Cerebellar nuclear complex (tissue), 1 donor: ENCODE measurements around the gene MAPK1IP1L.
"Not testable (repeated sequence)": the region's sequence is repeated elsewhere in the genome, so short reads cannot be mapped to it uniquely, and the experiment has no call there.

Source experiments
- DNase-seq, 2 experiments: peaks; one replicate each; lab custom pipeline; 2025; lab: John Stamatoyannopoulos, UW

The MAPK1IP1L gene

DNA sequence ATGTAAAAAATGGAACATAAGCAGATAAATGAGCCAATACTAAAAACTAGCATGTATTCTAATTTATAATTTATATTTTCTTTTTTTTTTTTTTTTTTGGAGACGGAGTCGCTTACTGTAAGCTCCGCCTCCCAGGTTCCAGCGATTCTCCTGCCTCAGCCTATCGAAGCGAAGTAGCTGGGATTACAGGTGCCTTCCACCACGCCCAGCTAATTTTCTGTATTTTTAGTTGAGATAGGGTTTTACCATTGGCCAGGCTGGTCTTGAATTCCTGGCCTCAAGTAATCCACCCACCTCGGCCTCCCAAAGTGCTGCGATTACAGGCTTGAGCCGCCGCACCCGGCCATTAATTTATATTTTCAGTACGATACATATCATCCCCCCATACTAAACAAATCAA, 2.7 kb downstream of the MAPK1IP1L start:
- no peak for DNase-seq

DNA sequence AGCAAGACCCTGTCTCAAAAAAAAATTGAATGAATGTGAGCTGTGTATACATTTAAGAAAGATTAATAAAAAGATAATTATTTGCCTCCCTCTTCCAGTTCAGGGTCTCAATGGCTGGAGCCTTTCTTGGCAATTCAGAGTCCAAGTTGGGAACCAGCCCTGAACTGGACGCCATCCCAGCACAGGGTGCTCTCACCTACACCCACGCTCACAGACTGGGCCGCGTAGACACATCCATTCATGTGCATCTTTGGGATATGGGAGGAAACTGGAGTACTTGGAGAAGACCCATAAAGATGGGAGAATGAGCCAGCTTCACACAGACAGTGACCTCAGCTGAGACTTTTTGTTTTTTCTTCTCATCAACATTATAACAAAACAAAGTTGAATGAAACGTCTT, 6.5 kb downstream of the MAPK1IP1L start:
- no peak for DNase-seq

DNA sequence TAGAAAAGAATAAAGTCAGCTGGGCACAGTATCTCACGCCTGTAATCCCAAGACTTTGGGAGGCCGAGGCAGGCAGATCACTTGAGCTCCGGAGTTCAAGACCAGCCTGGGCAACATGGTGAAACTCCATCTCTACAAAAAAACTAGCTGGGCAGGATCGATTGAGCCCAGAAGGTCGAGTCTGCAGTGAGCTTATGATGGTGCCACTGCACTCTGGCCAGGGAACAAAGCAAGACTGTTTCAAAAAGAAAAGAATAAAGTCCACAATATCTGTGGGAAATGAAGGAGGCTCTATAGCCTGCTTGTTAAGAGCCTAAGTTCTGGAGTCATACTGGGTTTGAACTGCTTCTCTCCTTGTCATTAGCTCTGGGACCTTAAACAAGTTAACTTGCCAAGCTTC, 7.9 kb downstream of the MAPK1IP1L start:
- no peak for DNase-seq

DNA sequence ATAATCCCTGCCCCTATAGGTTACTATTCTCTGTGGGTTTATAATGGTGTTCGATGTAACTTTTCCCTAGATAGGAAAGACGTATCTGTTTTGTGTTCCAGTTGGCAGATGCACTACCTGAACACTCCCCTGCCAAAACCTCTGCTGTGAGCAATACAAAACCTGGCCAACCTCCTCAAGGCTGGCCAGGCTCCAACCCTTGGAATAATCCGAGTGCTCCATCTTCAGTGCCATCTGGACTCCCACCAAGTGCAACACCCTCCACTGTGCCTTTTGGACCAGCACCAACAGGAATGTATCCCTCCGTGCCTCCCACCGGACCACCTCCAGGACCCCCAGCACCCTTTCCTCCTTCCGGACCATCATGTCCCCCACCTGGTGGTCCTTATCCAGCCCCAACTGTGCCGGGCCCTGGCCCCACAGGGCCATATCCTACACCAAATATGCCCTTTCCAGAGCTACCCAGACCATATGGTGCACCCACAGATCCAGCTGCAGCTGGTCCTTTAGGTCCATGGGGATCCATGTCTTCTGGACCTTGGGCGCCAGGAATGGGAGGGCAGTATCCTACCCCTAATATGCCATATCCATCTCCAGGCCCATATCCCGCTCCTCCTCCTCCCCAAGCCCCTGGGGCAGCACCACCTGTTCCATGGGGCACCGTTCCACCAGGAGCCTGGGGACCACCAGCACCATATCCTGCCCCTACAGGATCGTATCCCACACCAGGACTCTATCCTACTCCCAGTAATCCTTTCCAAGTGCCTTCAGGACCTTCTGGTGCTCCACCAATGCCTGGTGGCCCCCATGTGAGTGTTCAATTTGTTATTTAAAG, 11.3 kb downstream of the MAPK1IP1L start:
- peak in 1 of 2 experiments; percentile 56 for DNase-seq

DNA sequence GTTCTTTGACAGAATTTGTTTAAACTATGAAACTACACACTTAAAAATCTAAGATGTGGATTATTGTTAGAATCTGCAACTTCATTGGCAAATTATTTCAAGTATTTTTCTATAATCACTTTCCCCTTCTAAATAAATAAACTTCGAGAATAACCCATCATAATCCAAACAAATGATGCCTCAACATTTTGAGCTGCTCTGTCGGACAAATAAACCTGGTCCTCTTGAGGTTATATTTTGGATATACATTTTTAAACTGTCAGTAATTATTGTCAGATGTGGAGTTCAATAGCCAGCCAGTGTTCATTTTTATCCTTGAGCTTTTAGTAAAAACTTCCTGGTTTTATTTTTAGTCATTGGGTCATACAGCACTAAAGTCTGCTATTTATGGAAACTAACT, 13.4 kb downstream of the MAPK1IP1L start:
- DNase-seq, result not testable (repeated sequence)

DNA sequence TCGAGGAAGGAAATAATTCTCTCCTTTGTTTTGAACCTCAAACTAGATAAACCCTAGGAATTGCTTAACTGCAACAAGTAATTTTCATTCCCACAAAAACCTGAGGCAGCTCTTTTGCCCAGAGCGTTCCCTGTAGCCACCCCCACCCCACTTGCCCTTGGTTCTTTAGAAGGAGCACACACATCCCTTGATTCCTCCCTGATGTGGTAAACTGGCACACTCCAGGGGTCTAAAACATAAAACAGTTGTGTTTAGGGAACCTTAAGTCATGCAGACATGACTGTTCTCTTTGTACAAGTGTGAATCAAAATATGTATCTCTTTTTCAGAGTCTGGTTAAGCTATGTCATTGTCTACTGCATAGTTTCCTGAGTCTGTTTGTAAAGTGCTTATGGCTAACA, 14.0 kb downstream of the MAPK1IP1L start:
- no peak for DNase-seq

DNA sequence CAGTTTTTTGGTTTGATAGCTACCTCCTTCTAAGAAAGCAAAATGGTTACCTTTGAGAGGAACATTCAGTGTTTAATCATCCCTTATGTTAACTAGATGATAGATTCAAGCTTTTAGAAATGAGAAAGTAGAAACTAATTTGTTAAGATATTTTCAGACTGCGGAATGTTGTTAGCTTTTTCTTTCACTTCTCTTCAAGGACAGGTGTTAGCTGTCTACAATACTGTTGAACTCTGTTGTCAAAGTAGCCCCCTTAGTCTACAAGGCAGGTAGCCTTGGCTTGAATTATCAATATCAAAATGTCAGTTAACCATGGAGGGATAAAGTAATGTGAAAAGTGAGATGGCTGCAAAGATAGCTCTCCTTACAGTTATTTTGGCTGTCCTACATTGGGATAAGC, 14.8 kb downstream of the MAPK1IP1L start:
- DNase-seq, result no peak

DNA sequence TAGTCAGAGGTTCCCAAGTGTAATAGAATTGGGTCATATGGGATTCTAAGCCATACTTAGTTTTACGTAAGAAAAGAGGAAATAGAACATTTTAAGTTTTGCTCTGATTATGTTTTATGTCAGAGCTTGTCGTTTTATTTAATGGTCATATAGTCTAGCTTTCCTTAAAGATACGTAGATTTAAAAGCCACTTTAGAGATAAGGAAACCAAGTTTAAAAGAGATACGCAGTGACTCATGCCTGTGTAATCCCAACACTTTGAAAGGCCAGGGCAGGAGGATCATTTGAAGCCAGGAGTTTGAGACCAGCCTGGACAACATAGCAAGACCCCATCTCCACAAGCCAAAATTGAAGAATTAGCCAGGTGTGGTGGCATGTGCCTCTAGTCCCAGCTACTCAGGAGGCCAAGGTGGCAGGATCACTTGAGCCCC, 19.5 kb downstream of the MAPK1IP1L start:
- no peak for DNase-seq

DNA sequence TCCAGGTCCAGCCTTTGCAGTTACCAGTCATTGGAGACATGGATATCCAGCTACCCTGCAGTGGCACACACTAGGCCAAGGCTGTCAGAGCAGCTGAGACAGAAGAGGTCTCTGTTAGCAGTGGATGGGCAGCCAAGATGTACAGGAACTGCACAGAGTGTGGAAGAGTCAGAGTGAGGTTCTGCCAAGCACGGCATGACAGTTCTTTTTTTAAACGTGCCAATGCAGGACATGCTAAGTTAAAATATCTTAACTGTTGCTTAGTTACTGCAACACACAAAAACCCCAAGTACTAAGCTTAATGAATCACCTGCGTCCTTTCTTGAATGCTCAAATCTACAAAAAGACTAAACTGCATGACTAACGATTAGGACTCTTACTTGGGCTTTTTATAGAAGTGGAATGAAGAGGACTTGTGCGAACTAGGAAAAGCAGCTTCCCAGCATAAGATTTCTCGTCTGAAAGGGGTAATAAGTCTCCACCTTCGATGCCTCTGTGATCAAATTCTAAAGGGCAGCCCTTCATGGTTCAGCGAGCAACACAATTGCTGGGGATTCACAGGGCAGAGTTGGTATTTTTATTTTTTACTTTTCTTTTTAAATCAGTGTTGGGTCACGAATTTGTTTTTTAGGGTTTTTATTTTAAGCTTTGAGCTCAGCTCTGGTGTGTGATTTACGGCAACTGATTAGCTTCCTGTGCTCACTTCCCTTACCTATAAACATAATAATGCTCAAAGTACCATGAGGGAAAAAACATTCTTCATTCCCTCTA, 20.6 kb downstream of the MAPK1IP1L start:
- peak in 1 of 2 experiments; percentile 26 for DNase-seq

DNA sequence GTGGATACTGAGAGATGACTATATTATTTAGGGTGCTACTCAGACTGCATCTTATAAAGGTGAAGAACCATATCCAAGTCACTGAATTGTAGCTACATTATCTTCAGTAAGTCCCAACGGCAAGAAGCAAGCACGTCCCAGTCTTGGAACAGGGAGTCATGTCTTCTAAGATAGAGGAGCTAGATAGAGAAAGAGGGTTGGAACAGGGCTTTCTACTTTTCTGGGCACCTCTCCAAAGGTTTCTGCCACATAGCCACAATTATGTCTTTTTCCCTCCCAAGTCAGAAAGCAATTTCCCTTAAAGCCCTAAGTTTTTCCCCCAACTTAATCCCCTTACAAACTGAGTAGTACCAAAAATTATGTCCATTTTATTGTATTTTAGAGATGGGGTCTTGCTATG, 22.4 kb downstream of the MAPK1IP1L start:
- no peak for DNase-seq

DNA sequence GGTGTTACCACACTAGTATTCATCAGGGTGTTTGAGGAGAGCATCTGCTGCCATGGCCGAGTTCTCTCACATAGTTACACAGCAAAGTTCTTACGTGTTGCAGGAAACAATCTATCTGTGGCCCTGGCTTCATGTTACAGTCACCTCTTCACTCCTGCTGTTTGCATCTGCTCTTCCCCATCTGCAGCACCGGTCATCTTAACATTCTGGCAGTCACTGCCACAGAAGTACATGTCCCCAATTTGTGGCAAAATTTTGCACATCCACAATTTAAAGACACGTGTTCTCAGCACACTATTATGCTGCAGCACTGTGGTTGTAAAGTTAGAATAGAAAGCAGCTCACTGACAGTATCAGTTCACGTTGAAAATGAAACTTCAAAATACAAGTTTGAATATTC, 23.2 kb downstream of the MAPK1IP1L start:
- DNase-seq, result no peak

DNA sequence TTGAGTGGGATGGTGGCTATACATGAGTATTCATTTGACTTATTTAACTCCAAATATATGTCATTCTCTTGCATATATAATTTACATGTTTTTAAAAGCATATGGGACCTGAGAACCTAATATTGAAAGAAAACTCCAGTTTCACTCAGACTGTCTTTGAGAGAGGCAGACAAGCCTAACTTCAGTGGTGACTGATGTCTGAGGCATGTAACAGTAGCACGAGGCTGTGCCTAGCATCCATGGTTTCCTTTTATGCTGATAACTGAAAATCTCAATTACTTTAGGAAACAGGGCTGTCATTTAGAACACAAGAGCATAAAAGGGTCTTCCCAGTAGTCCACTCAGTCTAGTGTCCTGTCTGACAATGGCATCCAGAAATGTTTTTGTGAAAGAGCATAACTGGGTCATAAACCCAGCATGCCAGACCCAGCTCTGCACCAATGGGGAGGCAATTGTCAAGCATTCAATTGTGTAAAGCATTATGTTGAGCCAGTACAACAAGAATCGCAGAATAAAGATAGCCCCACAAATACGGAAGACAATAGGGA, 24.3 kb downstream of the MAPK1IP1L start:
- DNase-seq, result no peak

DNA sequence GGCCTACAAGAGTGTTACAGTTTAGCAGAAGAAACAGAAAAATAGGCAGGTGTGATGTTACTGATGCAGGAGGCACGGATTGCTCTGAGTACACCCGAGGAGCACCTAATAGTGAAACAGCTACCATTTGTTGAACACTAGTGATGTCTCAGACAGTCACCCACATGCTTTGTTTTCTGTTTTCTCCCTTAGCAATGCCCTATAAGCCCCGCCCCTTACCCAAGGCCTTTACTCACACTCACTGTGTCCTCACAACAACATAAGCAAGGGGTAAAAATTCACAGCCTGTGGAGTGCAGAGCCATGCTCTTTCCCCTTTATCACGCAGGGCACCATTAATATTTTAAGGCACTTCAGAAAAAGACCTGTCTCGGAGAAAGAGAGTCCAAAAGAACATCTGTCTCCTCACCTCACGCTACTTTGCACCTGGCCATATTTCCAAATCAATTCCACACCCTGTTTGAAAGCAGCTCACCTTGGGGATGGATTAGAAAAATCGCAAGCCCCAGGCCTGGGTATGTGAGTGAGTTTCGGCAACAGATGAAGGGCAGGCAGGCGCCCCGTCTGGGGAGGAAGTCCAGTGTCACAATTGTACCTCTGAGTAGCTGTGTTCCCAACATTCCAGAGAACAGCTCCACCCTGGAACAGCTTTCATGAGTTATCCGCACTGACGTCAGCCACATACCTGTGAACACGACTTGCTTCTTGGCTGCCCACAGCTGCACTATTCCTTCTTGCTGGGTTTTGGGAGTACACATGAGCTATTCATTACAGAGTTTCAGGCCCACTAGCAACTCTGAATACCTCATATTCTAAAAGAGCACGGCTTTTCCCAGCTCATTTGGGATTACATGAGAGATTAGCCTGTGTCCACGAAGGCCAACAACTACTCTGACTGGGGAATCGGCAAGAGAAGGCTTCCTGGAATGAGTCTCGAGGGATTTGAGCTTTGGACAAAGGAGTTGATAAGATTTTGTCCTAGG, 26.0 kb downstream of the MAPK1IP1L start:
- no peak for DNase-seq

DNA sequence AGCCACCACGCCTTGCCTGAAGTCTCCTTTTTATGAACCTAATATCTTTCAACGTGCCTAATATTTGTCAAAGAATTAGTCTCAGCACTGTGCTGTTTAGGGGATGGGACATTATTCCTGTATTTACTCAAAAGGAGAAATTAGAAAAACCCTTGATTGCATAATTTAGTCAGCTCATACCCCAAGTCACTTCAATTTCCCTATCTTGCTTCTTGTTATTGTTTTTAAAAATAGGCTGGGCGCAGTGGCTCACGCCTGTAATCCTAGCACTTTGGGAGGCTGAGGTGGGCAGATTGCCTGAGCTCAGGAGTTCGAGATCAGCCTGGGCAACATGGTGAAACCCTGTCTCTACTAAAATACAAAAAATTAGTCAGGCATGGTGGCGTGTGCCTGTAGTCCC, 28.5 kb downstream of the MAPK1IP1L start:
- not testable (repeated sequence) for DNase-seq

DNA sequence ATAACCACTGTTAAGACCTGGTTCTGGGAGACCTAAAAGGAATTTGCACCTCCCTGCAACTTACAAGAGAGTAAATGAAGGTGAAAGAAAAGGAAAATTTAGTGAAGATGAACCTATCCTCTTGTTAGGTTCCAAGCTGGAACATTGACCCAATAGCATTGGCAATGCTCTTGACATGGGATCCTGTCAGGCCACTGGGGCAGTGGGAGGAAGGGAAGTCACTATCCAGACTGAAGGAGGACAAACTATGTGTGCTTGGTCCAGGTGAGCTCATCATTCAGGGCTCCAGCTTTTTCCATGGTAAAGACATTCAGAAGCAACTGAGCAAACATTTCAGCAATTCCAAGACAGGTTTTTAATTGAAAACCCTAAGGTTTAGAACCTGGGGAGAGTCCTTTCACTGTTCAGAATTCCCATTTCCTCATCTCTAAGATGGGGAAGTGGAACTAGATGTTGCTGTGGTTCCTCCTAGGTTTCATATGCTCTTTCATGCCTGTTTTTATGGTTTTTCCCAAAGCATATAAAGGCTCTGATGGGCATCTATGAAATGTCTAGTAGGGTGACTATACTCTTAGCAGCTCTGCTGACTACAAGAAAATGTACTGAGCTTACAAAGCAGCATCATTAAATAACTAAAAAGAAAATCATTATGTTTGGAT, 33.1 kb downstream of the MAPK1IP1L start:
- DNase-seq, result no peak

DNA sequence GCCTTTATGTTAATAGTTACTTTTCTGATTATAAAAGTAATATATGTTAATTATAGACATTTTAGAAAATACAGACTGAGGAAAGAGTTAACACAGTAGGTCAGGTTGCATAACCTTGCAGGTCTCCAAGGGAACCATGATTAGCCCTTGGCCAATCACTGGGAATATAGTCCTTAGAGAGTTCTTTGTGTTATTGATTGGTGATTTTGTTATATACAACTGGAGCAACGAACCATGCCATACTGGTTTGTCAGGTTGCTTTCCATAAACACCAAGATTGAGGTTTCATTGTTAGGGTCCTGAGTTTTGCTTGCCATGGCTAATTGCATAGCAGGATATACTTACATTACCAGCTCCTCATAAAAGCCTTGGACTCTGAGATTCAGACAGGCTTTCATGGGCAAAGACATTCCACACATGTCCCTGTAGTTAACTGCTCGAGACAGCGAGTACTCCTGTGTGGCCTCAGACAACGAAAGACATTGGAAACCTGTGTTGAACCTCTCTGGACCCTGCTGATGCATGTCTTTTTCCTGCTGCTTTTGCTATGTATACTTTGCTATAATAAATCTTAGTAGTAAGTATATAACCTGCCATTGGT, 33.7 kb downstream of the MAPK1IP1L start:
- no peak for DNase-seq

DNA sequence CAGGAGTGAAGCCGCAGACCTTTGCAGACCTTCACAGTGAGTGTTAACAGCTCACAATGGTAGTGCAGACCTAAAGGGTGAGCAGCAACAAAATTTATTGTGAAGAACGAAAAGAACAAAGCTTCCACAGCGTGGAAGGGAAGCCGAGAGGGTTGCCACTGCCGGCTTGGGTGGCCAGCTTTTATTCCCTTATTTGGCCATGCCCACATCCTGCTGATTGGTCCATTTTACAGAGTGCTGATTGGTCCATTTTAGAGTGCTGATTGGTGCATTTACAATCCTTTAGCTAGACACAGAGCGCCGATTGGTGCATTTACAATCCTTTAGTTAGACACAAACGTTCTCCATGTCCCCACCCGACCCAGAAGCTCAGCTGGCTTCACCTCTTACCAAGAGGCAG, 35.5 kb downstream of the MAPK1IP1L start:
- DNase-seq, result no peak

DNA sequence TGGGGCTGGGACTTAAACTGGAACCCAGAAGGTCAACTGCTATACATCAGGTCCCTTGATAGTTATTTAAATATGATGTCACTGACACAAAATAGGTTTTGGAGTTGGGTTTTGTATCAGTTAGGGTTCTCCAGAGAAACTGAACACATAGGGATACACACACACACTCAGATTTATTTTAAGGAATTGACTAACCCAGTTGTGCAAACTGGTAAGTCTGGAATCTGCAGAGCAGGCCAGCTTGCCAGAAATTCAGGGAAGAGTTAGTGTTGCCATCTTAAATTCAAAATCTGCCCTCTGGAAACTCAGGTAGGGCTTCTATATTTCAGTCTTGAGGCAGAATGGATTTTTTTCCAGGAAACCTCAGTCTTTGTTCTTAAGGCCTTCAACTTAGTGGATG, 36.9 kb downstream of the MAPK1IP1L start:
- no peak for DNase-seq

DNA sequence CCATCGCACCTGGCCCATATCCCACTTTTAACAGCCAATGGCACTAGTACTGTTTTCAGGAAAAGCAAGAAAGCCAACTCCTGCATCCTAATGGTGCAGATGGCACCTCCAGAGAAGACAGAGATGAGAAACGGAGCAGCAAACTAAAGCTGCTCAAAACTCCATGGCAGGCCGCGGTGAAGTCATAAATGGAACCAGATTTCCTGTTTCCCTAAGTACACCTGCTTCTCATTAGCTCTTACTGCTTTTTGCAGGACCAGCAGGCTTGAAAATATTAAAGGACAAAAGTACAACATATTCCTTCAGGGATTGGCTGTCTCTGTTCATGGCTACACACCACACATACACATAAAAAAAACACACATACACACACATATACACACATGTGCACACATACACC, 40.9 kb downstream of the MAPK1IP1L start:
- DNase-seq, result no peak

DNA sequence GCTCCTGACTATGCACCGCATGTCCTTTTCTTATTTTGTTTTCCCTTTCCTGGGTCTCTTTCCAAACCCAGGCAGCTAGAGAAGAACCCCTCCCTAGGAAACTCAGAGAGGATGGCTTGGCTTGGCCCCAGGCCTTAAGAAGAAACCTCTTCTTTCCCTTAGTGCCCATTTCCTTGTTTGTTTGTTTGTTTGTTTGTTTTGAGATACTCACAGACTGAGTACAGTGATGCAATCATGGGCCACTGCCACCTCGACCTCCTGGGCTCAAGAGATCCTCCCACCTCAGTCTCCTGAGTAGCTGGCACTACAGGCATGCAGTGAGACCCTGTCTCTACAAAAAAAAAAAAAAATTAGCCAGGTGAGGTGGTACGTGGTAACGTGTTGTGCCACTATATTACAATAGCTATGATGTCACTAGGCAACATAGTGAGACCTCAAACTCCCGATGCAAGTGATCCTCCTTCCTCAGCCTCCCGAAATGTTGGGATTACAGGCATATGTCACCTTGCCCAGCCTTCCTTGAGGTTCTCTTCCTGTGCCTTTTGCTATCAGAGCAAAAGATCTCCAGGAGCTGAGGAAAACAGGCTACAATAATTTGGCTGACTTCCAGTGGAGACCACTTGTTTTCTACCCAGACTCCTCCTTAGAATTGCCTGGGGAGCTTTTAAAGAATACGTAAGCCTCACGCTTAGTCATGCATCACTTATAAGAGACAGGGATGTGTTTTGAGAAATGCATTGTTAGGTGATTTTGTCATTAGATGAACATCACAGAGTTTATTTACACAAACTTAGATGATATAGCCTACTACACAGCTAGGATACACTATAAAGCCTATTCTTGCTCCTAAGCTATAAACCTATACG, 43.1 kb downstream of the MAPK1IP1L start:
- DNase-seq, result no peak
